Chondrocyte (in vitro differentiated cells): ENCODE results near the gene CHMP2A. TPM values are rescaled to one million over a fixed set of nuclear protein-coding genes. Genes with fewer than 3 reads are reported as not detected.

Experiments
- DNase-seq: peaks from one replicate; pipeline ENCODE4 v3.0.0; 2021; ENCODE audit warnings: mixed read lengths, low spot score
- H3K27ac Mint-ChIP-seq: one replicate; pipeline ENCODE4 v1.8.0; 2021; ENCODE audit warnings: mild to moderate bottlenecking, moderate library complexity, mixed read lengths; ENCODE audit not compliant: unreplicated experiment
- H3K27me3 Mint-ChIP-seq: 2 replicates; pipeline ENCODE4 v1.8.0; 2021; ENCODE audit warnings: low read depth, mixed read lengths
- H3K36me3 Mint-ChIP-seq: 2 replicates; pipeline ENCODE4 v1.8.0; 2021; ENCODE audit warnings: low read depth, mixed read lengths
- H3K4me1 Mint-ChIP-seq: 2 replicates; pipeline ENCODE4 v1.8.0; 2021; ENCODE audit warnings: low read depth, mild to moderate bottlenecking, mixed read lengths
- H3K4me3 Mint-ChIP-seq: one replicate; pipeline ENCODE4 v1.8.0; 2021; ENCODE audit warnings: mild to moderate bottlenecking, moderate library complexity, mixed read lengths; ENCODE audit not compliant: unreplicated experiment
- H3K9me3 Mint-ChIP-seq: 2 replicates; pipeline ENCODE4 v1.8.0; 2021; ENCODE audit warnings: low read depth, mixed read lengths
- CTCF ChIP-seq: fragments of 200-600 bp; sonication (generic); IDR thresholded peaks from 2 replicates; pipeline ENCODE4 v1.5.0; 2021; ENCODE audit warnings: antibody characterized with exemption, mild to moderate bottlenecking, moderate library complexity
- long read RNA-seq: library from polyadenylated mRNA; stranded (forward); transcript quantifications from one replicate; pipeline ENCODE4 v2.0.0, GENCODE V29; 2021
- total RNA-seq: library from RNA; stranded (reverse); gene quantifications from 3 replicates; pipeline ENCODE4 v1.2.1, GENCODE V29; 2021

The CHMP2A gene
- 85.1 to 99.4 TPM (median 85.9 TPM) in 3 replicates for total RNA-seq
- long read RNA-seq, transcript CHMP2A-201 (6 exons, 913 nt), result major isoform, 45 of 83 reads
- long read RNA-seq, transcript CHMP2A-206 (5 exons, 1,178 nt), result minor isoform, 6 of 83 reads
- long read RNA-seq, transcript CHMP2A-208 (6 exons, 885 nt), result minor isoform, 19 of 83 reads
- long read RNA-seq, partial matches to known transcripts, result 11 of 83 reads
- long read RNA-seq, other reads (novel, unspliced or antisense), result 2 of 83 reads

GRCh38 chr19:58554494-58555368 is at the start of gene CHMP2A:
TSS of gene CHMP2A (minus strand) at chr19:58555105. CDS start at chr19:58554212, 893 bp downstream.
- H3K27ac Mint-ChIP-seq, result peak within 1 kb of the TSS; percentile 98
- peak; percentile 28 for TF ChIP-seq CTCF
- H3K36me3 Mint-ChIP-seq, result peaks cover 30% of the 10 kb centered on the region
- peak within 1 kb of the TSS; percentile 92 for H3K4me3 Mint-ChIP-seq
- no peaks in the 10 kb centered on the region for H3K27me3 Mint-ChIP-seq
- DNase-seq, result peak; percentile 99
- peaks cover 48% of the 10 kb centered on the region for H3K4me1 Mint-ChIP-seq
- no peaks in the 10 kb centered on the region for H3K9me3 Mint-ChIP-seq

GRCh38 chr19:58586133-58586765 is 31.3 kb upstream of the CHMP2A start:
- Mint-ChIP-seq H3K27ac (peak overlapping the region; percentile 41), H3K4me1 (peaks cover 9% of the 10 kb centered on the region), H3K36me3 (peaks cover 10% of the 10 kb centered on the region), H3K9me3 (no peaks in the 10 kb centered on the region), H3K4me3 (no peak overlapping the region), H3K27me3 (no peaks in the 10 kb centered on the region)
- peak; percentile 42 for DNase-seq
- no peak for TF ChIP-seq CTCF

- Mint-ChIP-seq H3K9me3 (no peaks in the 10 kb centered on the region), H3K27me3 (no peaks in the 10 kb centered on the region), H3K36me3 (peaks cover 11% of the 10 kb centered on the region), H3K27ac (peak overlapping the region; percentile 12), H3K4me1 (peaks cover 13% of the 10 kb centered on the region), H3K4me3 (no peak overlapping the region)
- DNase-seq, result no peak
- no peak for TF ChIP-seq CTCF
Observed at GRCh38 chr19:58585442-58586132, 30.7 kb upstream of the CHMP2A start.

DNA sequence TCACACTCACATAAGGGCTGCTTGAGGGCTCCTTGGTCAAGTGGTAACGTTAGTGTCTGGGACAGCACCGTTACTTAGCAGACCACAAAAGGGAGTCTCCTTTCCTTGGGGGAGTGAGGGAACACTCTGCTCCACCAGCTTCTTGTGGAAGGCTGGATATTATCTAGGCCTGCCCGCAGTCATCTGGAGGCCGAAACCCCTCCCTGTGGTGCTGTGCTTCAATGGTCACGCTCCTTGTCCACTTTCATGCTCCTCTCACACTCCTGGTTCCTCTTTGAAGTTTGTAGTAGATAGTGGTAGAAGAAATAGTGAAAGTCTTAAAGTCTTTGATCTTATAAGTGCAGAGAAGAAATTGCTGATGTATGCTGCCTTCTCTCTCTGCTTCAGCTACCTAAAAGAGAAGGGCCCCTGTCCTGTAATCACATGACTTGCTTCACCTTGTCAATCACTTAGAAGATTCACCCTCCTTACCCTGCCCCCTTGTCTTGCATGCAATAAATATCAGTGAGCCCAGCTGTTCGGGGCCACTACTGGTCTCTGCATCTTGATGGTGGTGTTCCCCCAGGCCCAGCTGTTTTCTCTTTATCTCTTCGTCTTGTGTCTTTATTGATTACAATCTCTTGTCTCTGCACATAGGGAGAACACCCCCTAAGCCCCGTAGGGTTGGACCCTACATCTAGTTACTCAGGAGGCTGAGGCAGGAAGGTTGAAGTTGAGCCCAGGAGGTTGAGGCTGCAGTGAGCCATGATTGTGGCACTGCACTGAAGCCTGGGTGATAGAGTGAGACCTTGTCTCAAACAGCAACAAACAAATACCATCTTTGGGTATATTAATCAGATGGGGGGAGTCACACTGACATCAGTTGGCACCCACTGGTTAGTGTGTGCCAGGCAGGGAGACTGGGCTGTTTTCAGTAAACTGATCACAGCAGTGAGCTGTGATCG is 29.9 kb upstream of the CHMP2A start:
- Mint-ChIP-seq H3K4me1 (peaks cover 13% of the 10 kb centered on the region), H3K36me3 (peaks cover 11% of the 10 kb centered on the region), H3K27ac (peak overlapping the region; percentile 36), H3K9me3 (no peaks in the 10 kb centered on the region), H3K27me3 (no peaks in the 10 kb centered on the region), H3K4me3 (no peak overlapping the region)
- TF ChIP-seq CTCF, result no peak
- DNase-seq, result no peak
